DND-41 (cell line): ENCODE measurements around the gene GRM5.
A peak's percentile ranks its signal among the peaks of the same experiment; 100 is the strongest.
"Not testable (repeated sequence)": the region's sequence is repeated elsewhere in the genome, so short reads cannot be mapped to it uniquely, and the experiment has no call there.

Experiments used
- EZH2 ChIP-seq: IDR thresholded peaks from 3 replicates; pipeline ENCODE4 v1.6.1; 2012; ENCODE audit warnings: borderline replicate concordance, low read depth, mild to moderate bottlenecking, moderate library complexity, low read length, inconsistent platforms; ENCODE audit not compliant: severe bottlenecking
- TF ChIP-seq, protein P1 (sequence below): IDR thresholded peaks from 2 replicates; pipeline ENCODE4 v1.5.1; 2012; ENCODE audit warnings: borderline replicate concordance, low read length, moderate library complexity, mild to moderate bottlenecking; ENCODE audit not compliant: poor library complexity, severe bottlenecking; ENCODE audit errors: extremely low read depth

DNA sequence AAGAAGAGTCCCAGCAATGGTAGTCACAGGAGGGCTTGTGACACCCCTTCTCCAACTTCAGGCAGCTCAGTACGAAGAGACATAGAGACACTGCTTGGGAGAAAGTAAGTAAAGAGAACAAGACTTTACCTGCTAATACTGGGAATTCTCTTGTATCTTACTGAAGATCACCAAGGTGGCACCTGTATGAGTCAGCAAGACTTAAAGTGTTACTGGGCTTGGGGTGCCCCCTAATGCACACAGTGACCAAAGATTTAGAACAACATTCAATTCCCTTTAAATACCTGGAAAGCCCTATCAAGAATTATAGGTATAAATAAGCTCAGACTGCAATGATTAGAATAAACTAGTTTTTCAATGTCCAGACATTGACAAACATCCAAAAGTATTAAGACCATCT, 148.7 kb downstream of the GRM5 start:
- TF ChIP-seq, protein P1, sequence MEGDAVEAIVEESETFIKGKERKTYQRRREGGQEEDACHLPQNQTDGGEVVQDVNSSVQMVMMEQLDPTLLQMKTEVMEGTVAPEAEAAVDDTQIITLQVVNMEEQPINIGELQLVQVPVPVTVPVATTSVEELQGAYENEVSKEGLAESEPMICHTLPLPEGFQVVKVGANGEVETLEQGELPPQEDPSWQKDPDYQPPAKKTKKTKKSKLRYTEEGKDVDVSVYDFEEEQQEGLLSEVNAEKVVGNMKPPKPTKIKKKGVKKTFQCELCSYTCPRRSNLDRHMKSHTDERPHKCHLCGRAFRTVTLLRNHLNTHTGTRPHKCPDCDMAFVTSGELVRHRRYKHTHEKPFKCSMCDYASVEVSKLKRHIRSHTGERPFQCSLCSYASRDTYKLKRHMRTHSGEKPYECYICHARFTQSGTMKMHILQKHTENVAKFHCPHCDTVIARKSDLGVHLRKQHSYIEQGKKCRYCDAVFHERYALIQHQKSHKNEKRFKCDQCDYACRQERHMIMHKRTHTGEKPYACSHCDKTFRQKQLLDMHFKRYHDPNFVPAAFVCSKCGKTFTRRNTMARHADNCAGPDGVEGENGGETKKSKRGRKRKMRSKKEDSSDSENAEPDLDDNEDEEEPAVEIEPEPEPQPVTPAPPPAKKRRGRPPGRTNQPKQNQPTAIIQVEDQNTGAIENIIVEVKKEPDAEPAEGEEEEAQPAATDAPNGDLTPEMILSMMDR: peak; percentile 19
- not testable (repeated sequence) for TF ChIP-seq EZH2
